ENCODE results near the gene FGD6.

GRCh38 chr12:95116773-95117172 lies 100.5 kb downstream of the FGD6 start:
- TF ChIP-seq CTCF (IDR thresholded peaks at IDR 0.05) (no peak), POLR2AphosphoS5 (IDR thresholded peaks at IDR 0.05; ENCODE audit: low read depth, low read length) (no peak), SIN3A (IDR thresholded peaks at IDR 0.05; ENCODE audit: borderline replicate concordance, insufficient read depth, low read depth, low read length) (no peak)

Measured in Panc1 (cell line).